Glutamatergic neuron (in vitro differentiated cells): ENCODE results near the gene CD47. TPM values are rescaled to one million over a fixed set of nuclear protein-coding genes. Genes with fewer than 3 reads are reported as not detected.

Source experiments
- DNase-seq: peaks from one replicate; pipeline ENCODE4 v3.0.0; 2022
- H3K27ac Mint-ChIP-seq: one replicate; pipeline ENCODE4 v1.8.0; 2020; ENCODE audit warnings: mild to moderate bottlenecking, mixed read lengths, inconsistent platforms; ENCODE audit not compliant: unreplicated experiment
- H3K27me3 Mint-ChIP-seq: one replicate; pipeline ENCODE4 v1.8.0; 2020; ENCODE audit warnings: mild to moderate bottlenecking, moderate library complexity, mixed read lengths, inconsistent platforms; ENCODE audit not compliant: unreplicated experiment
- H3K36me3 Mint-ChIP-seq: one replicate; pipeline ENCODE4 v1.8.0; 2020; ENCODE audit warnings: mild to moderate bottlenecking, mixed read lengths, inconsistent platforms; ENCODE audit not compliant: unreplicated experiment
- H3K4me1 Mint-ChIP-seq: one replicate; pipeline ENCODE4 v1.8.0; 2020; ENCODE audit warnings: mild to moderate bottlenecking, low read depth, mixed read lengths, inconsistent platforms; ENCODE audit not compliant: unreplicated experiment
- H3K4me3 Mint-ChIP-seq: one replicate; pipeline ENCODE4 v1.8.0; 2020; ENCODE audit warnings: mild to moderate bottlenecking, mixed read lengths, inconsistent platforms; ENCODE audit not compliant: unreplicated experiment
- H3K9me3 Mint-ChIP-seq: one replicate; pipeline ENCODE4 v1.8.0; 2020; ENCODE audit warnings: mild to moderate bottlenecking, moderate library complexity, mixed read lengths, inconsistent platforms; ENCODE audit not compliant: unreplicated experiment
- CTCF ChIP-seq: fragments of 200-600 bp; sonication (generic); IDR thresholded peaks from one replicate; pipeline ENCODE4 v1.5.0; 2021; ENCODE audit not compliant: partially characterized antibody, unreplicated experiment
- total RNA-seq: library from RNA; stranded (reverse); fragmentation: NEBNext Ultra II Directional; extraction: Animal tissue kit (Norgen Biotek cat#: 25700); gene quantifications from one replicate; pipeline ENCODE4 v1.2.1, GENCODE V29; 2021; ENCODE audit not compliant: unreplicated experiment

Gene CD47
- total RNA-seq, 1 donor from 2014 or later: 507 TPM

DNA sequence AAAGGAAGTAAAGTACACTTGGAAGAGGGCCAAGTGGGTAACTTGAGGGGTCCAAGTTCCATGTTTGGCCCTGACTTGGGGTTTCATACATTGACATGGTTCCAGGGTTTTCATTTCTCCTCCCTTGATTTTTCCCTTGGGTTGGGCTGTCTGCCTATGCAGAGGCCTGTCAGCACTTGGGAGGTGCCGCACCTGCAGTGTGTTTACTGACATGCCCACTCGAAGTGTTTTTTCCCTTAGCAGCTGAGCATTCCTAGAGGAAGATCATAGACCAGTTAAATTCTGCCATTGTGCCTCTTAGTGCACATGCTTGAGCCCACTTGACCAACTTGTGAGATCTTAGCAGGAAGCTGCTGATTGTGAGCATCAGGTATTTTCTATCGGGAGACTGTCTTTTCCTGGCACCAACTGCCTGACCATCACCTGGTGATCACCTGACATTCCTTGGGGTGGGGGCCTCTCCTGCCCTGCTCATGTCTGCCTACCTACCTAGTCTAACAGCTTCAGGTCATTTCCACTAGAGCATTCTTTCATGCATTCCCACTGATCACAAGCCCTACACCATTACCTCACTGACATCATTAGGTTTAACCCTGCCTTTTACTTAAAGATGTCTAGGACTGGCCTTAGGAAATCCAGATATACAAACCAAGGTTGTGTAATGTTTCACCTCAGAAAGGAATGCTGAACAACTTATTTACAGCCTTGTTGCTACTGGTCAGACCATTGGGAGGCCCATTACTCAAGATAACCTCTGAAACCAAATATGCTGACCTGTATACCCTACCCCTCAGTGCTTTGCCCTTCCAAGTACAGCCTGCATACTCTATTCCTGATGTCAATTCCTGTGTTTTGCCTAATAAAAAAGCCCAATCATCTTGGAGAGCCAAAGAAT lies 68.3 kb downstream of the CD47 start:
- H3K4me3 Mint-ChIP-seq: no peak overlapping the region
- H3K27me3 Mint-ChIP-seq: peaks cover 1% of the 10 kb centered on the region
- peaks cover 5% of the 10 kb centered on the region for H3K9me3 Mint-ChIP-seq
- peaks cover 7% of the 10 kb centered on the region for H3K36me3 Mint-ChIP-seq
- DNase-seq: no peak
- H3K4me1 Mint-ChIP-seq: peaks cover 17% of the 10 kb centered on the region
- H3K27ac Mint-ChIP-seq: no peak overlapping the region
- no peak for TF ChIP-seq CTCF

GRCh38 chr3:108021533-108021932 lies 69.3 kb downstream of the CD47 start:
- Mint-ChIP-seq H3K36me3 (peaks cover 7% of the 10 kb centered on the region), H3K4me1 (peaks cover 17% of the 10 kb centered on the region), H3K27me3 (peaks cover 1% of the 10 kb centered on the region), H3K27ac (no peak overlapping the region), H3K4me3 (no peak overlapping the region), H3K9me3 (peaks cover 2% of the 10 kb centered on the region)
- DNase-seq: no peak
- no peak for TF ChIP-seq CTCF

DNA sequence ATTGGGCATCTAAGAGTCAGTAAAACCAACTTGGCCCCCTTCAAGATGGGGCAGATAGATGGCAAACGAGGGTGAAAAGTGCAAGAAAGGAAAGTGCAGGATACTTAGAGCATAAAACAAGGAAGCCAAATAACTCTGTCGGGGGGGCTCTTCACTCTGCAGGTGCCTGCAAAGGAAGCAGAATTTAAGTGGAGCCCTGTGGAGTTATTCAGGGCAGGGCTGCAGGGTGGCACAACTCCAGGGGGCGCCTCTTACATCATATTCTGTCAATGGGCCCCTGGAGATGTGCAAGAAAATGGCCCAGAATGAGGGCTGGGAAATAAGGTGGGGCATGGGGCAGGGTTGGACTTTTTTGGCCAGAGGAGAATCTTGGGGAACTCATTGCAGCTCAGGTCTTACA lies 69.7 kb downstream of the CD47 start:
- no peak for TF ChIP-seq CTCF
- peaks cover 2% of the 10 kb centered on the region for H3K9me3 Mint-ChIP-seq
- DNase-seq: no peak
- peaks cover 7% of the 10 kb centered on the region for H3K36me3 Mint-ChIP-seq
- H3K27ac Mint-ChIP-seq: no peak overlapping the region
- H3K4me3 Mint-ChIP-seq: no peak overlapping the region
- peaks cover 17% of the 10 kb centered on the region for H3K4me1 Mint-ChIP-seq
- H3K27me3 Mint-ChIP-seq: peaks cover 1% of the 10 kb centered on the region

GRCh38 chr3:108018552-108018951 lies 72.3 kb downstream of the CD47 start:
- Mint-ChIP-seq H3K27me3 (no peaks in the 10 kb centered on the region), H3K4me1 (peaks cover 5% of the 10 kb centered on the region), H3K9me3 (peaks cover 2% of the 10 kb centered on the region), H3K4me3 (no peak overlapping the region), H3K36me3 (peaks cover 1% of the 10 kb centered on the region), H3K27ac (no peak overlapping the region)
- TF ChIP-seq CTCF: no peak
- DNase-seq: no peak

GRCh38 chr3:108017587-108017986 lies 73.2 kb downstream of the CD47 start:
- peaks cover 5% of the 10 kb centered on the region for H3K4me1 Mint-ChIP-seq
- no peak overlapping the region for H3K27ac Mint-ChIP-seq
- H3K9me3 Mint-ChIP-seq: peaks cover 2% of the 10 kb centered on the region
- no peak for DNase-seq
- TF ChIP-seq CTCF: no peak
- H3K36me3 Mint-ChIP-seq: no peaks in the 10 kb centered on the region
- H3K27me3 Mint-ChIP-seq: no peaks in the 10 kb centered on the region
- no peak overlapping the region for H3K4me3 Mint-ChIP-seq
